Daoy (cell line): ENCODE results near the gene TMX3. TPM values are rescaled to one million over a fixed set of nuclear protein-coding genes. Genes with fewer than 3 reads are reported as not detected.

Source experiments
- total RNA-seq: library from RNA; depleted of rRNA; stranded (reverse); fragments of >200 nt; shearing (Covaris generic); gene quantifications from 2 replicates; pipeline ENCODE4 v1.2.3, GENCODE V29; 2014; rRNA removed

Gene TMX3
- total RNA-seq, 1 experiment from 2014 or later = 39.6 TPM

Other genes with a start within 250 kb of the TMX3 start
- gene CCDC102B, start 83.0 kb upstream of the TMX3 start, total RNA-seq = 1.5 and 2.6 TPM in 2 replicates